ENCODE data around the gene LAMC3.

LAMC3 gene

DNA sequence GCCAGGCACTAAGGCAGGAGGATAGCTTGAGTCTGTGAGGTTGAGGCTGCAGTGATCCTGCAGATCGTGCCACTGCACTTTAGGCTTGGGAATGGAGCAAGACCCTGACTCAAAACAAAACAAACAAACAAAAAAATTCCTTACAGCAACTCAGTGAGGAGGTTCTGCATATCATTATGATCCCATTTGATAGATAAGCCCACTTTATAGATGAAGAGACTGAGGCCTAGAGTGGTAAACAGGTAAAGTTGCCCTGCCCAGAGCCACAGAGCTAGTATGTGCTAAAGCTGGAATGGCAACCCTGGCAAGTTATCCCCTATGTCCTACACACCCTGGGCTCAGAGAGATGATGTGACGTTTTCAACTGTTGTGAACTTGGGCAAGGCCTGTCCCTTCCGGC lies 94.6 kb downstream of the LAMC3 start:
- Histone ChIP-seq H3K36me3 (peaks cover 30% of the 10 kb centered on the region), H3K4me3 (ENCODE audit: low read depth, low read length) (no peak overlapping the region), H3K9me3 (ENCODE audit: severe bottlenecking) (no peaks in the 10 kb centered on the region), H3K27me3 (ENCODE audit: insufficient read depth, low read depth, severe bottlenecking) (no peaks in the 10 kb centered on the region), H3K27ac (no peak overlapping the region)
- DNase-seq = no peak
- no peak for TF ChIP-seq CTCF (IDR thresholded peaks at IDR 0.05; ENCODE audit: low read depth, low read length)

GRCh38 chr9:131104016-131104740 lies 95.2 kb downstream of the LAMC3 start:
- H3K4me3 ChIP-seq (ENCODE audit: low read depth, low read length) = no peak overlapping the region
- H3K36me3 ChIP-seq = peaks cover 24% of the 10 kb centered on the region
- no peak for DNase-seq
- H3K9me3 ChIP-seq (ENCODE audit: severe bottlenecking) = no peaks in the 10 kb centered on the region
- H3K27me3 ChIP-seq (ENCODE audit: insufficient read depth, low read depth, severe bottlenecking) = no peaks in the 10 kb centered on the region
- no peak for TF ChIP-seq CTCF (IDR thresholded peaks at IDR 0.05; ENCODE audit: low read depth, low read length)
- H3K27ac ChIP-seq = no peak overlapping the region

GRCh38 chr9:131105952-131106351 lies 97.0 kb downstream of the LAMC3 start:
- no peaks in the 10 kb centered on the region for H3K9me3 ChIP-seq (ENCODE audit: severe bottlenecking)
- H3K4me3 ChIP-seq (ENCODE audit: low read depth, low read length) = no peak overlapping the region
- H3K27ac ChIP-seq = no peak overlapping the region
- no peak for TF ChIP-seq CTCF (IDR thresholded peaks at IDR 0.05; ENCODE audit: low read depth, low read length)
- no peaks in the 10 kb centered on the region for H3K27me3 ChIP-seq (ENCODE audit: insufficient read depth, low read depth, severe bottlenecking)
- H3K36me3 ChIP-seq = peaks cover 17% of the 10 kb centered on the region
- no peak for DNase-seq

- Histone ChIP-seq H3K27ac (no peak overlapping the region), H3K36me3 (peaks cover 27% of the 10 kb centered on the region), H3K4me3 (ENCODE audit: low read depth, low read length) (no peak overlapping the region), H3K27me3 (ENCODE audit: insufficient read depth, low read depth, severe bottlenecking) (no peaks in the 10 kb centered on the region), H3K9me3 (ENCODE audit: severe bottlenecking) (no peaks in the 10 kb centered on the region)
- no peak for DNase-seq
- no peak for TF ChIP-seq CTCF (IDR thresholded peaks at IDR 0.05; ENCODE audit: low read depth, low read length)
These were observed 98.8 kb downstream of the LAMC3 start for GRCh38 chr9:131107760-131108159.

GRCh38 chr9:131111186-131111853 lies 102.3 kb downstream of the LAMC3 start:
- Histone ChIP-seq H3K36me3 (peaks cover 28% of the 10 kb centered on the region), H3K27ac (no peak overlapping the region), H3K4me3 (ENCODE audit: low read depth, low read length) (no peak overlapping the region), H3K27me3 (ENCODE audit: insufficient read depth, low read depth, severe bottlenecking) (no peaks in the 10 kb centered on the region), H3K9me3 (ENCODE audit: severe bottlenecking) (no peaks in the 10 kb centered on the region)
- no peak for TF ChIP-seq CTCF (IDR thresholded peaks at IDR 0.05; ENCODE audit: low read depth, low read length)
- no peak for DNase-seq

Measured in WERI-Rb-1 (cell line).